PFSK-1 (cell line): ENCODE results near the gene SH3YL1.

Experiments used
- FOXP2 ChIP-seq: optimal IDR thresholded peaks from 2 replicates; pipeline ENCODE3; 2011; ENCODE audit warnings: borderline replicate concordance, control low read depth, inconsistent platforms; ENCODE audit not compliant: insufficient read depth; ENCODE audit errors: extremely low read length, extremely low read depth
- POLR2AphosphoS5 ChIP-seq: IDR thresholded peaks from 2 replicates; pipeline ENCODE4 v1.6.1; 2012; ENCODE audit warnings: low read depth, mild to moderate bottlenecking, control low read depth, low read length, moderate library complexity
- SIN3A ChIP-seq: IDR thresholded peaks from 2 replicates; pipeline ENCODE4 v1.6.1; 2012; ENCODE audit warnings: mild to moderate bottlenecking, low read length, moderate library complexity, borderline replicate concordance; ENCODE audit not compliant: insufficient read depth
- TAF1 ChIP-seq: IDR thresholded peaks from 2 replicates; pipeline ENCODE4 v1.6.1; 2012; ENCODE audit warnings: low read length, control low read depth, borderline replicate concordance; ENCODE audit not compliant: insufficient read depth
- TF ChIP-seq, protein P1 (sequence below), 2 experiments: IDR thresholded peaks; 2 replicates each; pipeline versions ENCODE4 v1.6.1 to v1.8.0; 2011 to 2012; ENCODE audit warnings: low read depth in 2 of 2, low read length in 2 of 2, control low read depth in 1 of 2, inconsistent platforms in 1 of 2, mild to moderate bottlenecking in 1 of 2, moderate library complexity in 1 of 2; ENCODE audit not compliant: insufficient read depth in 1 of 2

SH3YL1 gene

DNA sequence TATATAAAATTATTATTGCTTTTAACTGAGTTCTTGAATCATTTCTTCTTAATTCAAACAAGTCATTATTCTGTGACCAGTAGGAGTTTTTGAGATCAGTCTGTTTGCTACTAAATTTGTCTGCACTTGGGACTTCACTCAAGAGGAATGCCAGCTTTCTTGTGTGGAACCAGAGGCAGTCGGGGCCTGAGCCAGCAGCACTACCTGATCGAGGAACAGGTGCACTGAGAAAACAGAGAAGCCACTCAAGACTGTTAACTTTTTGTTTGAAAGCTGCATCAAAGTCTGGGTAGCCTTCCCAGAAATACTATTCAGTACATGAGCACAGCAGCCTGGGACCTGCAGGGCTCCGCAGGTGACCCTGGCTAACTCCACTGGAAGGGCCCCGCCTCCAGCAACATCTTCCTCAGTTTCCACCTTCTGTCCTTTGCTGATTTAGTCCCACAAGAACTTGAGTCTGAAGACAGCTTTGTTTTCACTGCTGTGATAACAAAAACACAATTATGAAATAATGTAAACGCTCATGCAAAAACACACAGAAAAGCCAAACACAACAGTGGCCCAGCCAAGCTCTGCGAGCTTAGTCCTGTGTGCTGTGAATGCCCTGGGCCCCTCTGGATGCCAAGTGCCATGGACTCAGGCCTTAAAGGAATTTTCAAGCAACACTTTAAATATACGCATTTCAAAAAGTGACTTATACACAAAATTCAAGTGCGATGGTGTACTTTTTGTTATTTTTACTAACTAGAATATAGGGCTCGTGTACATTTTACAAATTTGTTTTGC lies 62.0 kb downstream of the SH3YL1 start:
- TF ChIP-seq TAF1 (no peak), SIN3A (no peak), FOXP2 (no peak), POLR2AphosphoS5 (no peak)
- TF ChIP-seq, protein P1, sequence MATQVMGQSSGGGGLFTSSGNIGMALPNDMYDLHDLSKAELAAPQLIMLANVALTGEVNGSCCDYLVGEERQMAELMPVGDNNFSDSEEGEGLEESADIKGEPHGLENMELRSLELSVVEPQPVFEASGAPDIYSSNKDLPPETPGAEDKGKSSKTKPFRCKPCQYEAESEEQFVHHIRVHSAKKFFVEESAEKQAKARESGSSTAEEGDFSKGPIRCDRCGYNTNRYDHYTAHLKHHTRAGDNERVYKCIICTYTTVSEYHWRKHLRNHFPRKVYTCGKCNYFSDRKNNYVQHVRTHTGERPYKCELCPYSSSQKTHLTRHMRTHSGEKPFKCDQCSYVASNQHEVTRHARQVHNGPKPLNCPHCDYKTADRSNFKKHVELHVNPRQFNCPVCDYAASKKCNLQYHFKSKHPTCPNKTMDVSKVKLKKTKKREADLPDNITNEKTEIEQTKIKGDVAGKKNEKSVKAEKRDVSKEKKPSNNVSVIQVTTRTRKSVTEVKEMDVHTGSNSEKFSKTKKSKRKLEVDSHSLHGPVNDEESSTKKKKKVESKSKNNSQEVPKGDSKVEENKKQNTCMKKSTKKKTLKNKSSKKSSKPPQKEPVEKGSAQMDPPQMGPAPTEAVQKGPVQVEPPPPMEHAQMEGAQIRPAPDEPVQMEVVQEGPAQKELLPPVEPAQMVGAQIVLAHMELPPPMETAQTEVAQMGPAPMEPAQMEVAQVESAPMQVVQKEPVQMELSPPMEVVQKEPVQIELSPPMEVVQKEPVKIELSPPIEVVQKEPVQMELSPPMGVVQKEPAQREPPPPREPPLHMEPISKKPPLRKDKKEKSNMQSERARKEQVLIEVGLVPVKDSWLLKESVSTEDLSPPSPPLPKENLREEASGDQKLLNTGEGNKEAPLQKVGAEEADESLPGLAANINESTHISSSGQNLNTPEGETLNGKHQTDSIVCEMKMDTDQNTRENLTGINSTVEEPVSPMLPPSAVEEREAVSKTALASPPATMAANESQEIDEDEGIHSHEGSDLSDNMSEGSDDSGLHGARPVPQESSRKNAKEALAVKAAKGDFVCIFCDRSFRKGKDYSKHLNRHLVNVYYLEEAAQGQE (IDR thresholded peaks at IDR 0.05; ENCODE audit: insufficient read depth in 1 of 2, low read depth in 2 of 2, low read length in 2 of 2) = no peak

GRCh38 chr2:199041-199966 lies 64.5 kb downstream of the SH3YL1 start:
- TF ChIP-seq POLR2AphosphoS5 = no peak
- no peak for TF ChIP-seq TAF1
- no peak for TF ChIP-seq FOXP2
- TF ChIP-seq SIN3A = no peak
- TF ChIP-seq, protein P1 (IDR thresholded peaks at IDR 0.05; ENCODE audit: insufficient read depth in 1 of 2, low read depth in 2 of 2, low read length in 2 of 2) = no peak

DNA sequence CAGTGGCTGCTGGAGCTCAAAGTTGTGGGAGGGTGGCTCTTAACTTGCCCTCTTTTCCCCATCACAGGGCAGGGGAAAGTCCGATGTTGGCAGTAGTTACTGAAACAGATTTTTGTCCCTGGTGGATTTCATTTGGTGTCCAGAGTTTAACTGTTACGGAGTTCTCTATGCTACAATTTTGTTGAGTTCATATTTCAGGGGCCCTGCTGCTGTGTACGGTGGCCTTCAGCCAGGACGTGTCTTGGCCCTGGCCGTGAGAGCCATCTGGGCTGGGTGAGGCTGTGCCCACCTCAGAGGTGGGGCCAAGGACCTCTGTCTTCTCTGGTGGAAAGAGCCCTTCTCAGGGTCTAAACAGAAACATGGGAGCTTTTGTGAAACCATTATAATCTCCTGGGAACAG lies 67.4 kb downstream of the SH3YL1 start:
- TF ChIP-seq TAF1 = no peak
- no peak for TF ChIP-seq POLR2AphosphoS5
- TF ChIP-seq FOXP2 = no peak
- no peak for TF ChIP-seq SIN3A
- TF ChIP-seq, protein P1 (IDR thresholded peaks at IDR 0.05; ENCODE audit: insufficient read depth in 1 of 2, low read depth in 2 of 2, low read length in 2 of 2) = no peak

GRCh38 chr2:195932-196331 lies 67.9 kb downstream of the SH3YL1 start:
- TF ChIP-seq SIN3A (no peak), FOXP2 (no peak), TAF1 (no peak), POLR2AphosphoS5 (no peak)
- TF ChIP-seq, protein P1 (IDR thresholded peaks at IDR 0.05; ENCODE audit: insufficient read depth in 1 of 2, low read depth in 2 of 2, low read length in 2 of 2) = no peak
